HL-60 (cell line): ENCODE data around the gene IQSEC1.

ENCODE experiments used
- DNase-seq, 2 experiments: peaks; one replicate each; pipeline ENCODE4 v3.0.0-alpha.2; 2010 to 2020; ENCODE audit warnings: low read depth in 1 of 2, low spot score in 1 of 2
- H3K27ac ChIP-seq: fragments of 250-450 bp; sonication (Bioruptor Pico); replicated peaks from 2 replicates; pipeline ENCODE4 v1.5.1; 2020; ENCODE audit warnings: mild to moderate bottlenecking, moderate library complexity
- H3K27me3 ChIP-seq: fragments of 250-450 bp; sonication (Bioruptor Pico); 2 replicates; pipeline ENCODE4 v1.5.1; 2021; ENCODE audit warnings: mild to moderate bottlenecking, moderate library complexity; ENCODE audit not compliant: insufficient read depth, poor library complexity, severe bottlenecking
- H3K4me3 ChIP-seq: replicated peaks from 2 replicates; pipeline ENCODE4 v1.5.1; 2011; ENCODE audit warnings: mild to moderate bottlenecking, control low read depth, low read length; ENCODE audit not compliant: insufficient read depth
- GABPA ChIP-seq: IDR thresholded peaks from 2 replicates; pipeline ENCODE4 v1.6.1; 2012; ENCODE audit warnings: low read depth
- POLR2AphosphoS5 ChIP-seq: IDR thresholded peaks from 2 replicates; pipeline ENCODE4 v1.6.1; 2012; ENCODE audit warnings: low read depth
- REST ChIP-seq: IDR thresholded peaks from 2 replicates; pipeline ENCODE4 v1.6.1; 2012; ENCODE audit warnings: low read depth; ENCODE audit not compliant: insufficient replicate concordance
- SPI1 ChIP-seq: IDR thresholded peaks from 2 replicates; pipeline ENCODE4 v1.6.1; 2012; ENCODE audit warnings: low read depth, mild to moderate bottlenecking, borderline replicate concordance
- TF ChIP-seq, protein P1 (sequence below): IDR thresholded peaks from one replicate; pipeline ENCODE4 v1.5.1; 2011; ENCODE audit warnings: low read length, control low read depth, inconsistent platforms; ENCODE audit not compliant: insufficient read depth

The IQSEC1 gene

DNA sequence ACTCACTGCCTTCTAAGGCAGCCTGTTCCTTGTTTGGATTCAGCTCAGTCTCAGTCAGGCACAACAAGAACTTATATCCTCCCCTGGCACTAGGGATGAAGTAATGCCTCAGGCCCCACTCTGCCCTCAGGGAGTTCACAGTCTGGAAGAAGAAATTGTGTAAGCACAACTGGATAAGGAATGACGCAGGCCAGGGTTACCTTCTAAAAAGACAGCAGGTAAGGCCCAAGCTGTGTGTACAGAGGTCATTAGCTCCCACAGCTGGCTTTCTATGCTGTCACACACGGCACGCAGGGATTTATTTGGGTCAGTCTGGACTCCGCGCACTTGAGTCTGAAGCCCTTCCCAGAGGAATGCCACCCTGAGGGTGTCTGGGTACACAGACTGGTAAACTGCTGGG lies 82.9 kb downstream of the IQSEC1 start:
- Histone ChIP-seq H3K27me3 (peaks cover 13% of the 10 kb centered on the region), H3K4me3 (no peak overlapping the region), H3K27ac (no peak overlapping the region)
- no peak for DNase-seq
- no peak for TF ChIP-seq SPI1
- TF ChIP-seq REST, result no peak
- no peak for TF ChIP-seq POLR2AphosphoS5
- TF ChIP-seq, protein P1, sequence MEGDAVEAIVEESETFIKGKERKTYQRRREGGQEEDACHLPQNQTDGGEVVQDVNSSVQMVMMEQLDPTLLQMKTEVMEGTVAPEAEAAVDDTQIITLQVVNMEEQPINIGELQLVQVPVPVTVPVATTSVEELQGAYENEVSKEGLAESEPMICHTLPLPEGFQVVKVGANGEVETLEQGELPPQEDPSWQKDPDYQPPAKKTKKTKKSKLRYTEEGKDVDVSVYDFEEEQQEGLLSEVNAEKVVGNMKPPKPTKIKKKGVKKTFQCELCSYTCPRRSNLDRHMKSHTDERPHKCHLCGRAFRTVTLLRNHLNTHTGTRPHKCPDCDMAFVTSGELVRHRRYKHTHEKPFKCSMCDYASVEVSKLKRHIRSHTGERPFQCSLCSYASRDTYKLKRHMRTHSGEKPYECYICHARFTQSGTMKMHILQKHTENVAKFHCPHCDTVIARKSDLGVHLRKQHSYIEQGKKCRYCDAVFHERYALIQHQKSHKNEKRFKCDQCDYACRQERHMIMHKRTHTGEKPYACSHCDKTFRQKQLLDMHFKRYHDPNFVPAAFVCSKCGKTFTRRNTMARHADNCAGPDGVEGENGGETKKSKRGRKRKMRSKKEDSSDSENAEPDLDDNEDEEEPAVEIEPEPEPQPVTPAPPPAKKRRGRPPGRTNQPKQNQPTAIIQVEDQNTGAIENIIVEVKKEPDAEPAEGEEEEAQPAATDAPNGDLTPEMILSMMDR, result no peak
- no peak for TF ChIP-seq GABPA

DNA sequence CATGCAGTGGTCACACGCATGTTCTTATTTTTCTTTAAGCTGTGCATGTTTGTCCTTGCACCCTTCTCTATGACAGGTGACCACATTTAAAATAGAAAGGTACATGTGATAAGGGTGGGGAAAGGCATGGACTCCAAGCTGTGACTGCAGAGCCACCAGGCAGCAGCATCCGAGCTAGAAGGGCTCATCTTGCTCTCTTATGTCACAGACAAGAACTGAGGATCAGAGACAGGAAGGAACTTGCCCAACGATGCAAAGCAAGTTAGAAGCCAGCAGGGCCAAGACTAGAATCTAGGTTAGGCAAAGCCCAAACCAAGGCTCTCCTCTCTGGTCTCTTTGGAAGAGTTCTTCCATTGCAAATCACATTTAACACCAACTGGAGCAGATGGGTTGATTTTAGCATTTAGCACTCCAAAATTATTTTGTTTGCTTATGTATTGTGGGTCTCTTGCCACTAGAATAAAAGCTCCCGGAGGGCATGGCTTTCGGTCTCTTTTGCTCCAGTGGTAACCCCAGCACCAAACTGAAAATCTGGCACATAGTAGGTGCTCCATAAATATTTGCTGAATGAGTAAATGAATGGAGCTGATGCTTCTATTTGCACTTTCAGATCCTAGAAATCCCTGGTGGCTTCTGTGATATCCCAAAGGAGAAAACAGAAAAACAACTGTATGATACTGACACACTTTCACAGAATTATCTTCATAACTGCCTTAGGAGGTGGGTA lies 84.3 kb downstream of the IQSEC1 start:
- no peak overlapping the region for H3K4me3 ChIP-seq
- TF ChIP-seq REST (no peak), POLR2AphosphoS5 (no peak), SPI1 (no peak), GABPA (no peak)
- TF ChIP-seq, protein P1, result no peak

GRCh38 chr3:12987602-12988001 lies 85.6 kb downstream of the IQSEC1 start:
- Histone ChIP-seq H3K27ac (no peak overlapping the region), H3K4me3 (no peak overlapping the region), H3K27me3 (no peaks in the 10 kb centered on the region)
- no peak for TF ChIP-seq POLR2AphosphoS5
- TF ChIP-seq, protein P1, result no peak
- no peak for TF ChIP-seq REST
- TF ChIP-seq SPI1, result no peak
- TF ChIP-seq GABPA, result no peak
- DNase-seq, result no peak

More for the DNA sequence above, 84.3 kb downstream of the IQSEC1 start:
- DNase-seq, result no peak
- H3K27ac ChIP-seq, result no peak overlapping the region
- peaks cover 8% of the 10 kb centered on the region for H3K27me3 ChIP-seq
